GM19463 (cell line): Measurements from ENCODE around the gene CCL22.
"Not testable (repeated sequence)": the region's sequence is repeated elsewhere in the genome, so short reads cannot be mapped to it uniquely, and the experiment has no call there.

Source experiments
- ATAC-seq: cut with Tn5 transposase; IDR thresholded peaks from one replicate; pipeline ENCODE4 v1.9.1; 2021; ENCODE audit warnings: mild to moderate bottlenecking, moderate library complexity; ENCODE audit not compliant: unreplicated experiment

Gene CCL22, protein sequence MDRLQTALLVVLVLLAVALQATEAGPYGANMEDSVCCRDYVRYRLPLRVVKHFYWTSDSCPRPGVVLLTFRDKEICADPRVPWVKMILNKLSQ

DNA sequence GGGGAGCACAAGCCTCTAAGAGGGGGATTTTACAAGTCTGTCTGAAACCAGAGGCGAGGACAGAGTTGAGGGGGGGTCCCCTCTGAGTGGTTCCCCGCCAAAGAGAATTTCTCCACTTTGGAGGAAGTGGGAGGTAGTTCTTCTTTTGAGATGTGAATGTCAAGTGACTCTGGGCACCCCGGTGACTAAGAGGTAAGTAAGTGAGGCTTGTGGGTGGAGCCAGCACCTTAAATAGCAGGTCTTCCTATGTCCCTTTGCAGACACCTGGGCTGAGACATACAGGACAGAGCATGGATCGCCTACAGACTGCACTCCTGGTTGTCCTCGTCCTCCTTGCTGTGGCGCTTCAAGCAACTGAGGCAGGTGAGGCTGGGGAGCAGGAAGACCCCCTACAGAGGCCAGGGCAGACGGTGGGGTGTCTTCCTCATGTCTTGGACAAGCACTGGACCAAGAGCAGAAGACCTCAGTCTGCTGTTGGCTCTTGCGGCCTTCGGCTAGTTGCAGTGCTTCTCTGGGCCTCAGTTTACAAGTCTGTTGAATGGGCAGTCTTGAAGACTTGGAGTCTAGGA lies at the start of gene CCL22:
Gene CCL22 (plus strand): TSS at position 257 of the 569 bp plus-strand sequence. CDS start 34 bp downstream, at position 291.
- ATAC-seq, result peak; percentile 48

DNA sequence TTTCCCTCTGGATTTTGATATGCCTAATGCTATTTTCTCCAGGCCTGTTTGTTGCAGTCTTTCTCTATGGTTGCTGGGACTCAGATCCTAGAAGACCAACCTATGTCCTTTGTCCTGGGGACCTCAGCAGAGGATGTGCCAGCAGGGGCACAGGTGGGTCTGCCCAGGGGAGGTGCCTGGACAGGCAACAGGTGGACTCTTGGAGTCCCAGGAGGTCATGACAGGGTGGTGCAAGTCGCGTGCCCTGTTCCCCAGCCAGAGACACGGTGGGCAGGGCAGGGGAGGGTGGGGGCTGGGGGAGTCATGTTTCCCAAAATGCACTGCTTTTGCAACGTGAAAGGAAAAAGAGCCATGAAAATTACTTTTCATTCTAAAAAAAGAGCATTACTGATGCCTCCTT lies 47.8 kb upstream of the CCL22 start:
- ATAC-seq, result no peak

DNA sequence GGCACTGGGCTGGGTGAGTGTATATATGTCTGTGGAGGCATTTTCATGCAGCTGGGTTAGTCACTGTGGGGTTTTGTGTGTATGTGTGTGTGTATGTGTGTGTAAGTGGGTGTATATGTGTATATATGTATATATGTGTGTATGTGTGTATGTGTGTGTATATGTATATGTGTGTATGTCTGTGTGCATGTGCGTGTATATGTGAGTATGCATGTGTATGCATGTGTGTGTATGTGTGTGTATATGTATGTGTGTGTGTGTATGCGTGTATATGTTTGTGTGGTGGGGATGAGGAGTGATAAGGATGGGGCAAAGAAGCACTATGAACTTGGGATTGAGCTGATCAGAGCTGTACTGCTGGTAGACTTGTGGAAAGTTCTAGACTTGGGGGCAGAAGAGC lies 45.1 kb upstream of the CCL22 start:
- no peak for ATAC-seq

DNA sequence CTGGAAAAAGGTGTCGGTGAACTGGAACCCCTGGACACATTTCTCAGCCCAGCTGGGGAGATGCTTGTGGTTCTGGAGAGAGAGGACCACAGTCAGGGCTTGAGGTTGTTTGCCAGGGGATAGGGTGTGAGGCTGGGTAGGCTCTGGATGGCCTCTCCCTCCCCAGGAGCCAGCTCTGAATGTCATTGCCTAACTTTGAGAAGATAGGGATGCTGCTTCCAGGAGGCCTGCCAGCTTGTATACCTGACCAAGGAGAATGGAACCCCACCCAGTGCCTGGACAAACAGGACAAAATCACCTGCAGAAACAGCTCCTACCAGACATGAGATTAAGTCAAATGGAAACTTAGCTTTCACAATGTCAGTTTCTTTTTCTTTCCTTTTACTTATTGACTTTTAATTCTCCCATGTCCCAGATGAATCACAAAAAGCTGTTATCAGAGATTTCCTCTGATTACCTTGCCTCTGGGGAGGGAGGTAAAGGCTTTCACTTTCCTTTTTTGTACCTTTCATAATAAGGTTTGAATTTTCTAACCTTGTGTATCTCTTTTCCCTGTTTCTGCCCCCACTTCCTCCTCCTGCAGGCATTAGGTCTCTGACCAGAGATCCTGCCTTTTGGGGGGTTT lies 44.3 kb upstream of the CCL22 start:
- no peak for ATAC-seq

DNA sequence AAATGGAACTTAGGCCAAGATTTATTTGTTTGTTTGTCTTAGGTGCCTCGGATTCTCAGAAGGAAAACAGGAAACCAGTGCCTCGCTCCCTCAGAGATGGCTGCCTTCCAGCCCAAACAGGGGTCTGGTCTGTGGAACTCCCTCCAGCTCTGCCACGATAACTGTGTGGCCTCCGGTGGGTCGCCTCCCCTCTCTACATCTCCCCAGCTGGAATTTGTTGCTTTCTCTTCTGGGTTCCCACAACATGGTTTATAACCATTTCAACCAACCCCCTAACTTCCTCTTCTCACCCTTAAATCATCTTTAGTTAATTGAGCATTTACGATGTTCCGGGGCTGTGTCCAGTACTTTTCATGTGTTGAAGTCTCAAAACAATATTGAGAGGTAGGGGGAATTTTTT lies 43.2 kb upstream of the CCL22 start:
- no peak for ATAC-seq

DNA sequence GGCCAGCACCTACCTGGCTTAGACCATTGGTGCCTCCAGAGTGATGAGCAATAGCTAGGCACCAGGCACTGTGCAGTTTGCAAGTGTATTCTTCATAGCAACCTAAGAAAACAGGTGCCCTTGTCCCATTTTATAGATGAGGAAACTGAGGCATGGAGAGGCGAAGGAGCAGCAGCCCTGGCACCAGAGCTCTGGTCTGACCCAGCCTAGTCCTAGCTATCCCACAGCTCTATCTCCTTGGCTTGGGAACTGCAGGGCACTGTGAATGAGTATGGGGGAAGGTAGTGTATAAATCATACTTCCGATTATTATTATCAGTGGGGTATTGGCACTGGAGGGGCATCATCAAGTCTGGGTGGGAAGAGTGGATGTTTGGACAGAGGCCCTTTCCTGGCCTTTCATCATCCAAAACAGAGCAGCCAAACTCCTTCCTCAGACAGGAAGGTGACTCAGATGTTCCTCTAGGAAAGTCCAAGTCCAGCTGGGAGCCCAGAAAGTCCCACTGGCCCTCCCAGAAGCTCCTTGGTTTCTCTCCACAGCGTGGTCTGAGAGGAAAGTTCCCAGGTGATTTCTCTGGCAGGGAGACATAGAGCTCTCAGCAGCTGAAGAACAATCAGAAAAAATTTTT lies 42.1 kb upstream of the CCL22 start:
- ATAC-seq, result no peak

DNA sequence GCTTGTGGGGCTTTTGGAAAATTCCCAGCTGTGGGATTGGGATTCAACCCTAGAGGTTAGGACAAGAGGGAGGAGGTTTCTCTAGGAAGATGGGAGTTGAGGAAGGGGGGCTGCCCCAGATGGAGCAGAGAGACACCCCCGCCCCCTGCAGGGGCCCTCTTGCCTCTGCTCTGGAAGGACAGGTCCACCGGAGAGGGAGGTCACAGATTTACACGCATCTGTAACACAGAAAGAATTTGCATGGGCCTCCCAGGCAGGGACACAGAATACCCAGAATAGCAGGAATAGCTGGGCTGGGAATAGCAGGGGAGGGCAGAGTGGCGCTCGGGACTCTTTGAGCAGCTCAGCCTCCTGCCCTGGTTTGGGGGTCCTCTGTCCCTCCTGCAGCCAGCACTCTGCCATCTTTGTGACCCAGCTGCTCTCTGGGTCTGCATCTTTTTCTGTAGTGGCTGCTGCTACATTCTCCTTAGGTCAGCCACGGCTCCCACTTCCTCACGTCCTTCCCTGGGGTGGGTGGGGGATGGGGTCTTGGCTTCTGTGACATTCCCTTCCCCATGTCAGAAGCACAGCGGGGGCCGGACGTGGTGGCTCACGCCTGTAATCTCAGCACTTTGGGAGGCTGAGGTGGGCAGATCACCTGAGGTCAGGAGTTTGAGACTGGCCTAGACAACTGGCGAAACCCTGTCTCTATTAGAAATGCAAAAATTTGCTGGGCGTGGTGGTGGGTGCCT lies 40.2 kb upstream of the CCL22 start:
- ATAC-seq, result no peak

DNA sequence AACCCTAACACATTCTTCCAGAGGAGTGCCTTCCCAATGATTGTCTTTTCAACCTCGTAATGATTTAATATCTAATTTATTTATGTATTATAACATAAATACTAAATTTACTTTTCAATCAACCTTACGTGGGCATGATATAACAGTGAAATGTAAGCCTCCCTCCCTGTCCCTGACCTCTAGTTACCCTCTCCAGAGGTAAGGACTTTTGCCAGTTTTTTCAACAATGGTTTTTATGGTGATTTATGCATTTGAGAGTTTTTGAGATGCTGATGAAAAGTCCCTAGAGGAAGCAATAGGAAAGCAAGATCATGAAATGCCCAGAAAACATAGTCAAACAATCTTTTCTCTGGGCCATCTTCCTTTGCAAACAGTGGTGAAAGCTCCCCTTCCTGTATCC lies 38.9 kb upstream of the CCL22 start:
- ATAC-seq, result no peak

DNA sequence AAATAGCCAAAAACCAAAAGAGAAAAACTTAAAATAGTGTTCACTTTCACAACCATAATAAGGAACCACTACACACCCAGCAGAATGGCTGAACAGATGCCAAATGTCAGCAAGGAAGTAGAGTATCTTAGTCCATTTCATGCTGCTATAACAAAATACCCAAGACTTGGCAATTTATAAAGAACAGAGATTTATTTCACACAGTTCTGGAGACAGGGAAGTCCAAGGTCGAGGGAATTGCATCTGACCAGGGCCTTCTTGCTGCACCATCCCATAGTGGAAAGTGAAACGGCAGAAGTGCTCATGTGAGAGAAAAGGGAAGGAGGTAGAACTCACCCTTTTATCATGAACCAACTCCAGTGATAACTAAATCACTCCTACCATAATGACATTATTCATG lies 33.8 kb upstream of the CCL22 start:
- no peak for ATAC-seq

DNA sequence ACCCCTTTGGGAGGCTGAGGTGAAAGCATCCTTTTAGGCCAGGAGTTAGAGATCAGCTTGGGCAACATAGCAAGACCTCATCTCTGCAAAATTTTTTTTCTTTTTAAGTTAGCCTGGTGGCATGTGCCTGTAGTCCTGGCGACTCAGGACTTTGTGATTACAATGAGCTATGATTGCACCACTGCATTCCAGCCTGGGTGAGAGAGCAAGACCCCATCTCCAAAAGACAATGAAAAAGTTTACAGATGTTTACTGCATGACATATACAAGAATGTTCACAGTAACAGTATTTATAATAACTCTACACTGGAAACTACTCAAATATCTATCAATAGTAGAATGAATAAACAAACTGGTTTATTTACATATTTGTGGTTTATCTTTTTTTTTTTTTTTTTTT lies 33.1 kb upstream of the CCL22 start:
- ATAC-seq, result no peak

DNA sequence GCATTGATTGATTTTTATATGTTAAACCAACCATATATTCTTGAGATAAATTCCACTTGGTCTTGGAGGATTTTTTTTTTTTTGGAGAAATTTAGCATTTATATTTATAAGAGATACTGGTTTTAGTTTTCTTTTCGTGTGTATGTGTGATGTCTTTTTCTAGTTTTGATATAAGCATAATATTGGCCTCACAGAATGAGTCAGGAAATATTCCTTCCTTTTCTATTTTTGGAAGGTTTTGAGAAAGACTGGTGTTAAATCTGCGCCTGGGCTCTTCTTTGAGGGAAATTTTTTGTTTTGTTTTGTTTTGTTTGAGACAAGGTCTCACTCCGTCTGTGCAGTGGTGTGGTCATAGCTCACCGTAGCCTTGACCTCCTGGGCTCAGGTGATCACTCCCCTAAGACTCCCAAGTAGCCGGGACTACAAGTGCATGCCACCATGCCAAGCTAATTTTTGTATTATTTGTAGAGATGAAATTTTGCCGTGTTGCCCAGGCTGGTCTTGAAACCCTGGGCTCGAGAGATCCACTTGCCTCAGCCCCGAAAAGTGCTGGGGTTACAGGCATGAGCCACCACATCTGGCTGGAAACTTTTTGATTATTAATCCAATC lies 28.8 kb upstream of the CCL22 start:
- no peak for ATAC-seq

DNA sequence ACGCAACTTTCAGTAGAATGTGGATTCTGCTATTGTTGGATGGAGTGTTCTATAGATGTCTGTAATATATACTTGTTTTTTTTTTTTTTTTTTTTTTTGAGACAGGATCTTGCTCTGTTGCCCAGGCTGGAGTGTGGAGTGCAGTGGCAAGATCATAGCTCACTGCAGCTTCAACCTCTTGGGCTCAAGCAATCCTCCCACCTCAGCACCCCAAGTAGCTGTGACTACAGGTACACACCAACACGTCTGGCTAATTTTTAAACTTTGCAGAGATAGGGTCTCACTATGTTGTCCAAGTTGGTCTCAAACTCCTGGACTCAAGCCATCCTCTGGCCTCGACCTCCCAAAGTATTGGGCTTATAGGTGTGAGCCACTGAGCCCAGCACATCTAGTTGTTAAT lies 27.2 kb upstream of the CCL22 start:
- ATAC-seq, result no peak

DNA sequence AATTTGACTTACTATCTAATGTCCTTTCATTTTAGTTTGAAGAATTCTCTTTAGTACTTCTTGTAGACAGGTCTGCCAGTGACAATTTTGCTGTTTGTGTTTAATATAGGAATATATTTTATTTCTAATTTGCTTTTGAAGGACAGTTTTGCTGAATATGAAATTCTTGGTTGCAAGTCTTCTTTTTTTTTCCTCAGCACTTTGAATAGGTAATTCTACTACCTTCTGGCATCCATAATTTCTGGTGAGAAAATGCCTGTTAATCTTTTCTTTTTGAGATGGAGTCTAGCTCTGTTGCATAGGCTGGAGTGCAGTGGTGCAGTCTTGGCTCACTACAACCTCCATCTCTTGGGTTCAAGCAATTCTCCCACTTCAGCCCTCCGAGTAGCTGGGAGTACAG lies 25.2 kb upstream of the CCL22 start:
- no peak for ATAC-seq

DNA sequence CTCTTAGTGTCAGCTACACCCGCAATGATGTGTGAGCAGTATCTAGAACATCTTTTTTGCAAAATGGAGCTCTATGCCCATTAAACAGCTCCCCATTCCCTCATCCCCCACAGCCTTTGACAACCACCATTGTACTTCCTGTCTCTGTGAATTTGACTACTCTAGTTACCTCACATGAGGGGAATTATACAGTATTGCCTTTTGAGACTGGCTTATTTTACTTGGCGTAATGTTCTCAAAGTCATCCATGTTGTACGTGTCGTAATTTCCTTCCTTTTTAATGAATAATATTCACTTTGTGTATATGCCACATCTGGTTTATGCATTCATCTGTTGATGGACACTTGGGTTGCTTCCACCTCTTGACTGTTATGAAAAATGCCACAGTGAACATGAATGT lies 23.2 kb upstream of the CCL22 start:
- ATAC-seq, result no peak

DNA sequence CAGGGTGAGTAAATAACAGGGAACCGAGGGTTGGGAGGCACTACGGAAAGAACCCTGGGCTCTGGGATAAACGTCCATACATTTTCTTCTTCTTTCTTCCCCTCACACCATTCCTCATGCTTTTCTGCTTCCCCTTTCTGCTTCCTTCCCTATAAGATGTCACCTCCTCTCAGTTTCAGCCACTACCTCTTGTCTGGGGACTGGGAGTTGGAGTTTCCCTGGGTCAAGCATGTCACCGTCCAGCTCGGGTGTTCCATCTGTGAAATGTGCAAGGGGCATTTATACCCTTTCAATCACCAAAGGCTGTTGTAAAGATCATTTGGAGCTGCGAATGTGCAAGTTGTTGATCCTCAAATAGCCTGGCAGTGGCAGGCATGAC lies 17.5 kb upstream of the CCL22 start:
- ATAC-seq, result no peak

DNA sequence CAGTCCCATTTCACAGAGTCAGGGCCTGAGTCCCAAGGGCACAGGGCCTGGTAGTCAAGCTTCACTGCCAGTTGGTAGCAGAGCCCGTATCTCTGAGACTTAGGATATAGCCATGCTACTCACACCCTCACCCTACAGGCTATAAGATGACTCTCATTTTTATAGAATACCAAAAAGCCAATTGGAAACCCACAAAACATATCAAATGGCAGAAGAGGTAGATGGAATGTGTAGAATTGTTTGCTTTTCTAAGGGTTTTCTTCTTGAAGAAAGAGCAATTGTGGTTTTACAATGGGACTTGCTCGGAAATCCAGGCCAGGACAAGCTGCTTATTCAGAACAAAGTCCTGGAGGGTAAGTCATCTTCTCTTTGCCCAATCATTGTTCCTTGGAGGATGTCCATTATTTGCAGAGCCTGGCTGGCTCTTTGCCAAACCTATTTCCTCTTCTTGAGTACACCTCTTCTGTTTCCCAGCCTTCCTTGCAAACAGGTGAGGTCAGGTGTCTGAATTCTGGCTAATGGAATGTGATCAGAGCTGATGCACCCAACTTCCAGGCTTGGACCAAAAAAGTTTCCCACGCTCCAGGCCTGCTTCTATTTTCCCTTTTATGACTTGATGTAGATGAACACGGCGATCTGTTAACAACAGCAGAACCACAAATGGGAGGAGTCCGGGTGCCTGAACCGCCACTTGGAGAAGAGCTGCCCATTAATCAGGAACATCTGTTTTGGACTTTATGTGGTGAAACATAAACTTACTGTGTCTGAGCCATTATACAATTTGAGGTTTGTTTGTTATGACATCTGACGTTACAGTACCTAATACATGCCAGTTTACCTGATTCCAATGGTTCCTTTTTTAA lies 16.9 kb upstream of the CCL22 start:
- no peak for ATAC-seq

DNA sequence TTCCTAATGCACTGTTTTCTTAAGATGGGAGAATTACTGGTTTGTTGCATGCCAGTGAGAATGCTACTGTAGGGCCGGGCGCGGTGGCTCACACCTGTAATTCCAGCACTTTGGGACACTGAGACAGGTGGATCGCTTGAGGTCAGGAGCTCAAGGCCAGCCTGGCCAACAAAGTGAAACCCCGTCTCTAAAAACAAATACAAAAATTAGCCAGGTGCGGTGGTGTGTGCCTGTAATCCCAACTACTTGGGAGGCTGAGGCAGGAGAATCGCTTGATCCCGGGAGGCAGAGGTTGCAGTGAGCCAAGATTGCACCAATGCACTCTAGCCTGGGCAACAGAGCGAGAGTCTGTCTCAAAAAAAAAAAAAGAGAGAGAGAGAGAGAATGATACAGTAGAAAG lies 16.0 kb upstream of the CCL22 start:
- ATAC-seq, result not testable (repeated sequence)

DNA sequence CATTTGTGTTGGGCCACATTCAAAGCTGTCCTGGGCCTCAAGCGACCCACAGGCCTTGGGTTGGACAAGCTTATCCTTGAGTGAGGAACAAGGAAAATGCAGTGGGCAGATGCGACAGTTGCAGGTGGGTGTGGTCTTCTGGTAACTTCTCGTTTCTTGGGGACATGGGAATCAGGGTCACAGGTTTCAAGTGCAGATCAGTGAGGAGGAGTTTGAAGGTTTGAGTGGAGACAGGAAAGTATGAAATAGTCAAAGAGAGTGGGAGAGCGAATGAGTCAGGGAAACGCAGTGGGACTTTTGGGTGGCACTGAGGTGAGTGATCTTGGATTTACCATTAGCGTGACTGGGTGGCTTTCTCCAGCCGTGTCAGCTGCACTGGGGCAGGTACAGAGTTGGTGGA lies 15.4 kb upstream of the CCL22 start:
- ATAC-seq, result no peak

DNA sequence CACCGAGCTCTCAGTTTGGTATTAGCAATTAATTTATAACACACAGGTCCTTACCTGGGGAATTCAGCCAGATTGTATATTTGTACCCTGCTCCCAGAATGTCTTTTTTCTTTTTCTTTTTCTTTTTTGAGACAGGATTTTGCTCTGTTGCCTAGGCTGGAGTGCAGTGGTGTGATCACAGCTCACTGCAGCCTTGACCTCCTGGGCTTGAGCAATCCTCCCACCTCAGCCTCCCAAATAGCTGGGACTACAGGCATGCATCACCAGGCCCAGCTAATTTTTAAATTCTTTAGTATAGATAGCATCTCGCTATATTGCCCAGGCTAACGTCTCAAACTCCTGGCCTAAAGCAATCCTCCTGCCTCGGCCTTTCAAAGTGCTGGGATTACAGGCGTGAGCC lies 14.5 kb upstream of the CCL22 start:
- ATAC-seq, result not testable (repeated sequence)

DNA sequence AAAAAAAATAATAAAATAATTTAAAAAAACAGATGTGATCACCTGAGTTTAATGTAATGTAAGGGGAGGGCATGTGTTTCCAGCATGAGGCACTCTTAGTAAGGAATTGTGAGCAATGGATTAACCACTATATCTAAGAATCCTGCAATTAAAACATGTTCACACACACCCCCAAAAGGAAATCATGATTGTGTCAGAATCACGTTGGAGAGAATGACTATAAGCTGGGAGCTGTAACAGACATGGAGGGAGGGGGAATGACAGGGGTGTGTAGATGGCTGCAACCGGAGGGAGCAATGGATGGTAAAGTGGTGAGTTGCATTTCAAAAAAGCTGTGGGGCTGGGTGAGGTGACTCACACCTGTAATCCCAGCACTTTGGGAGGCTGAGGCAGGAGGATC lies 13.6 kb upstream of the CCL22 start:
- no peak for ATAC-seq
